Osteoblast (primary cell): ENCODE results near the gene FAF1. TPM values are rescaled to one million over a fixed set of nuclear protein-coding genes. Genes with fewer than 3 reads are reported as not detected.

Source experiments
- DNase-seq: peaks from one replicate; pipeline ENCODE4 v3.0.0; 2011; ENCODE audit warnings: low spot score, mixed read lengths; ENCODE audit not compliant: insufficient read length; ENCODE audit errors: missing footprints
- H2AFZ ChIP-seq: 2 replicates; pipeline ENCODE4 v1.6.0; 2011; ENCODE audit warnings: mild to moderate bottlenecking, low read length
- H3K27ac ChIP-seq: 2 replicates; pipeline ENCODE4 v1.5.1; 2011; ENCODE audit warnings: mild to moderate bottlenecking, low read depth, low read length, moderate library complexity
- H3K27me3 ChIP-seq: 2 replicates; pipeline ENCODE4 v1.6.0; 2012; ENCODE audit warnings: mild to moderate bottlenecking, control low read depth, inconsistent platforms, low read length, moderate library complexity; ENCODE audit not compliant: insufficient read depth
- H3K36me3 ChIP-seq: 2 replicates; pipeline ENCODE4 v1.5.1; 2011; ENCODE audit warnings: mild to moderate bottlenecking, low read length, control low read depth, moderate library complexity; ENCODE audit not compliant: insufficient read depth
- H3K4me1 ChIP-seq: 2 replicates; pipeline ENCODE4 v1.5.1; 2011; ENCODE audit warnings: mild to moderate bottlenecking, low read length, control low read depth, moderate library complexity; ENCODE audit not compliant: insufficient read depth
- H3K4me2 ChIP-seq: 2 replicates; pipeline ENCODE4 v1.6.0; 2011; ENCODE audit warnings: mild to moderate bottlenecking, low read length; ENCODE audit not compliant: insufficient read depth
- H3K4me3 ChIP-seq: fragments of 200-600 bp; sonication (generic); 3 replicates; pipeline ENCODE4 v1.5.1; 2012; ENCODE audit warnings: mild to moderate bottlenecking, low read length, inconsistent platforms; ENCODE audit not compliant: insufficient read depth
- H3K79me2 ChIP-seq: 2 replicates; pipeline ENCODE4 v1.6.0; 2012; ENCODE audit warnings: mild to moderate bottlenecking, low read length, control low read depth, inconsistent platforms; ENCODE audit not compliant: insufficient read depth
- H3K9me3 ChIP-seq: 2 replicates; pipeline ENCODE4 v1.5.1; 2011; ENCODE audit warnings: low read depth, low read length, control low read depth
- H4K20me1 ChIP-seq: 2 replicates; pipeline ENCODE4 v1.6.0; 2012; ENCODE audit warnings: mild to moderate bottlenecking, low read length, control low read depth; ENCODE audit not compliant: insufficient read depth
- CTCF ChIP-seq: IDR thresholded peaks from 2 replicates; pipeline ENCODE4 v1.5.1; 2011; ENCODE audit warnings: mild to moderate bottlenecking, low read depth, low read length, moderate library complexity; ENCODE audit errors: extremely low read depth
- total RNA-seq: library from RNA; depleted of rRNA; stranded (reverse); fragments of >200 nt; gene quantifications from 2 replicates; pipeline ENCODE4 v1.2.3, GENCODE V29; 2012

FAF1 gene
- total RNA-seq, 1 donor, result 40.5 TPM

- H3K4me1 ChIP-seq, result peaks cover 14% of the 10 kb centered on the region
- DNase-seq, result no peak
- H3K4me3 ChIP-seq, result peak overlapping the region; percentile 97
- H2AFZ ChIP-seq, result peak overlapping the region; percentile 97
- H3K9me3 ChIP-seq, result no peaks in the 10 kb centered on the region
- H3K36me3 ChIP-seq, result no peaks in the 10 kb centered on the region
- peak overlapping the region; percentile 99 for H3K4me2 ChIP-seq
- peaks cover 63% of the 10 kb centered on the region for H3K79me2 ChIP-seq
- peak overlapping the region; percentile 98 for H3K27ac ChIP-seq
- TF ChIP-seq CTCF, result no peak
- no peaks in the 10 kb centered on the region for H4K20me1 ChIP-seq
- no peaks in the 10 kb centered on the region for H3K27me3 ChIP-seq
Observed at GRCh38 chr1:50970509-50970887, 10.4 kb upstream of the FAF1 start.

- no peaks in the 10 kb centered on the region for H4K20me1 ChIP-seq
- peak; percentile 86 for DNase-seq
- no peak for TF ChIP-seq CTCF
- peak within 1 kb of the TSS; percentile 98 for H3K27ac ChIP-seq
- H3K4me1 ChIP-seq, result peaks cover 13% of the 10 kb centered on the region
- peak within 1 kb of the TSS; percentile 97 for H2AFZ ChIP-seq
- no peaks in the 10 kb centered on the region for H3K9me3 ChIP-seq
- peak within 1 kb of the TSS; percentile 99 for H3K4me2 ChIP-seq
- peak within 1 kb of the TSS; percentile 97 for H3K4me3 ChIP-seq
- H3K79me2 ChIP-seq, result peaks cover 61% of the 10 kb centered on the region
- H3K36me3 ChIP-seq, result no peaks in the 10 kb centered on the region
- H3K27me3 ChIP-seq, result no peaks in the 10 kb centered on the region
Observed at GRCh38 chr1:50969611-50970508, 9.8 kb upstream of the FAF1 start, which contains the start of gene CDKN2C. CDKN2C (plus strand) TSS chr1:50970245; CDS start chr1:50970369, 124 bp downstream.

- Histone ChIP-seq H3K27me3 (no peaks in the 10 kb centered on the region), H3K36me3 (no peaks in the 10 kb centered on the region), H3K79me2 (peaks cover 53% of the 10 kb centered on the region), H3K4me2 (peak overlapping the region; percentile 99), H3K4me1 (peaks cover 13% of the 10 kb centered on the region), H3K9me3 (no peaks in the 10 kb centered on the region), H3K27ac (peak overlapping the region; percentile 98), H3K4me3 (peak overlapping the region; percentile 97), H2AFZ (peak overlapping the region; percentile 97), H4K20me1 (no peaks in the 10 kb centered on the region)
- DNase-seq, result peak; percentile 78
- no peak for TF ChIP-seq CTCF
Observed at GRCh38 chr1:50968821-50969610, 8.9 kb upstream of the FAF1 start.
